Measurements from ENCODE around the gene XPR1. TPM values are rescaled to one million over a fixed set of nuclear protein-coding genes. Genes with fewer than 3 reads are reported as not detected.

XPR1 gene
- total and polyA plus RNA-seq, 2 of the 8 experiments (the other 6 are each of a cell fraction or from before 2014, with no cell fraction given) = 28.6 to 43.9 TPM

DNA sequence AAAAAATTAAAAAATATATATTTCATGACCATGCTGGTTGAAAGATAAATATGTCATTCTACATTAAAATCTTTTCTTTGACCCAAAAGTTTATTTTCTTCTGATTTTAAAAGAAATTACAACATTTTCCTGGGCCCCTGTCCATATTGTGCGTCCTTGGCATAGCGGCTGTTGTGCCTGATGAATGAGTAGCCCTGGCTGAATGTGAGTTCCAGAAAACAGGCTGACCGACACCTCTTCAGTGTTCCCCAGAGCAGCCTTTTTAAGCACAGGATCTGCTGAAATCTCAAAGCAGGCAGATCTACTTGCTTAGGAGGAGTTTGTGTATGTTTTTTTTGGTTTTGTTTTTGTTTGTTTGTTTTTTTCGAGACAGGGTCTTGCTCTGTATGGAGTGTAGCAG is 300.6 kb downstream of the XPR1 start (continued):
- TF ChIP-seq ATF2 (IDR thresholded peaks at IDR 0.05; ENCODE audit: low read length) (no peak), NANOG (IDR thresholded peaks at IDR 0.05; ENCODE audit: insufficient read depth, low read depth, low read length, poor library complexity, severe bottlenecking) (no peak)

Measured in H1 (cell line).